Measurements from ENCODE around the gene CD46. TPM values are rescaled to one million over a fixed set of nuclear protein-coding genes. Genes with fewer than 3 reads are reported as not detected.

CD46 gene
- total RNA-seq, 1 donor from 2014 or later = 116 TPM

DNA sequence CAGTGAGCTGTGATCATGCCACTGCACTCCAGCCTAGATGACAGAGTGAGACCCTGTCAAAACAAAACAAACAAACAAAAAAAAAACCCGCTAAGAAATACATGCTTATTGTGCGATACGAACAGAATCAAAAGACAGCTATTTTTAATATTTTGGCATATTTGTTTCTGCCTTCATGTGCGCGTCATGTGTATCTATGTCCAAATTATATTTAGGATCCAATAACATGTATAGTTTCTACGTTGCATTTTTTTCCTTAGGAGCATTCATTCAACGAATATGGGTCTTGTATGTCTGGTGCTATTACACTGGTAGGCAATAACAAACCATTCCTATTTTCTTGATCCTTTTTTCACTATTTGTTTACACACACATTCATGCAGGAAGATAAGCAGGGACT lies 1.8 kb downstream of the CD46 start:
- Mint-ChIP-seq H3K27me3 (ENCODE audit: unreplicated experiment) (peaks cover 5% of the 10 kb centered on the region), H3K36me3 (ENCODE audit: low read depth, unreplicated experiment) (peaks cover 11% of the 10 kb centered on the region), H3K27ac (ENCODE audit: unreplicated experiment) (no peak overlapping the region), H3K9me3 (ENCODE audit: unreplicated experiment) (no peaks in the 10 kb centered on the region), H3K4me1 (ENCODE audit: unreplicated experiment) (peaks cover 42% of the 10 kb centered on the region), H3K4me3 (ENCODE audit: unreplicated experiment) (peak overlapping the region; percentile 100)
- no peak for DNase-seq (ENCODE audit: low spot score)
- TF ChIP-seq, protein P1, sequence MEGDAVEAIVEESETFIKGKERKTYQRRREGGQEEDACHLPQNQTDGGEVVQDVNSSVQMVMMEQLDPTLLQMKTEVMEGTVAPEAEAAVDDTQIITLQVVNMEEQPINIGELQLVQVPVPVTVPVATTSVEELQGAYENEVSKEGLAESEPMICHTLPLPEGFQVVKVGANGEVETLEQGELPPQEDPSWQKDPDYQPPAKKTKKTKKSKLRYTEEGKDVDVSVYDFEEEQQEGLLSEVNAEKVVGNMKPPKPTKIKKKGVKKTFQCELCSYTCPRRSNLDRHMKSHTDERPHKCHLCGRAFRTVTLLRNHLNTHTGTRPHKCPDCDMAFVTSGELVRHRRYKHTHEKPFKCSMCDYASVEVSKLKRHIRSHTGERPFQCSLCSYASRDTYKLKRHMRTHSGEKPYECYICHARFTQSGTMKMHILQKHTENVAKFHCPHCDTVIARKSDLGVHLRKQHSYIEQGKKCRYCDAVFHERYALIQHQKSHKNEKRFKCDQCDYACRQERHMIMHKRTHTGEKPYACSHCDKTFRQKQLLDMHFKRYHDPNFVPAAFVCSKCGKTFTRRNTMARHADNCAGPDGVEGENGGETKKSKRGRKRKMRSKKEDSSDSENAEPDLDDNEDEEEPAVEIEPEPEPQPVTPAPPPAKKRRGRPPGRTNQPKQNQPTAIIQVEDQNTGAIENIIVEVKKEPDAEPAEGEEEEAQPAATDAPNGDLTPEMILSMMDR (IDR thresholded peaks at IDR 0.05; ENCODE audit: unreplicated experiment) = no peak

DNA sequence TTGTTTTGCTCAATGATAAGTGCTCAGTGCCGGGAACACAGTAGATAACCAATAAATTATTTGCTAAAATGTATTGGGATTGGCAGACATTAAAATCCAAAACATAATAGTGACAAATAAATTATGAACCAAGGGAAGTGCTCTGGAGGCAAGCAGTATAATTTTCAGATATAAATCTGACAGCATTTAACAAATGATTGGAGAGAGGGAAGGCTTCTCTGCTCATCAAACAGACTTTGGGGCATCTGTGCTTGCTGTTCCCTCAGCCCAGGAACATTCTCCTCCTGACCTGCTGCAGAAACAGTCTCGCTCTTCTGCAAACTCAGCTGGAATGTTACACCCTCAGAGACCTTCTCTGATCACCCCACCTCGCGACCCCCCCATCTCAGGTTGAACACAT lies 2.2 kb downstream of the CD46 start:
- DNase-seq (ENCODE audit: low spot score) = no peak
- Mint-ChIP-seq H3K4me1 (ENCODE audit: unreplicated experiment) (peaks cover 40% of the 10 kb centered on the region), H3K27me3 (ENCODE audit: unreplicated experiment) (peaks cover 5% of the 10 kb centered on the region), H3K27ac (ENCODE audit: unreplicated experiment) (no peak overlapping the region), H3K4me3 (ENCODE audit: unreplicated experiment) (peak overlapping the region; percentile 100), H3K36me3 (ENCODE audit: low read depth, unreplicated experiment) (peaks cover 11% of the 10 kb centered on the region), H3K9me3 (ENCODE audit: unreplicated experiment) (no peaks in the 10 kb centered on the region)
- TF ChIP-seq, protein P1 (IDR thresholded peaks at IDR 0.05; ENCODE audit: unreplicated experiment) = no peak

DNA sequence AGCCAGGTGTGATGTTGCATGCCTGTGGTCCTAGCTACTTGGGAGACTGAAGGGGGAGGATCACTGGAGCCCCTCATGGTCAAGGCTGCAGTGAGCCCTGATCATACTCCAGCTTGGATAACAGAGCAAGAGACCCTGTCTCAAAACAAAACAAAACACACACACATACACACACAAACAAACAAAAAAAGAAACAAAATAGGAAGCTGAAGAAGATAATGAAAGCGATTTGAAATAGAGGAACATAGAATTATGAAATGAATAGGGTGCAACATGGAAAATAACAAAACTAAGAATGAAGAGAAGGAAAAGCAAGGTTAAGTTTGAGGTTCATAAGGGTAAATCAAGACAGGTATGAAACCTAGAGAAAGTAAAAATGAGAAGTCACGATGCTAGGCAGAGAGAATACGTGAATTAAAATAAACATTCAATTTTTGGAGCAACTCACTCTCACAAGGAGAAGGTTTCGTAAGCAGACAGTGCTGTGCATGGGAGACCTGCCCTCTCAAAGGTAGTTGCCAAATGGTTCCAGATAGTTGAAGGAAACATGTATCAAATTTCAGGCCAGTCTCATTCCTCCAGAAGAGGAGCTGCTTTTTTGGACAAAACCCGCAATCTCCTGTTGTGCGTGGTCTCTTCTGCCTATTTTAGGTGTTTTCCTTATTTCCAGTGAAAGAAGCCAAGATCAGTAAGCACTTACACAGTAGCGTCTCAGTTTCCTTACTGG lies 3.3 kb downstream of the CD46 start:
- TF ChIP-seq, protein P1 (IDR thresholded peaks at IDR 0.05; ENCODE audit: unreplicated experiment) = no peak
- Mint-ChIP-seq H3K36me3 (ENCODE audit: low read depth, unreplicated experiment) (peaks cover 14% of the 10 kb centered on the region), H3K9me3 (ENCODE audit: unreplicated experiment) (no peaks in the 10 kb centered on the region), H3K27ac (ENCODE audit: unreplicated experiment) (no peak overlapping the region), H3K27me3 (ENCODE audit: unreplicated experiment) (peaks cover 5% of the 10 kb centered on the region), H3K4me1 (ENCODE audit: unreplicated experiment) (peaks cover 38% of the 10 kb centered on the region), H3K4me3 (ENCODE audit: unreplicated experiment) (no peak overlapping the region)
- no peak for DNase-seq (ENCODE audit: low spot score)

DNA sequence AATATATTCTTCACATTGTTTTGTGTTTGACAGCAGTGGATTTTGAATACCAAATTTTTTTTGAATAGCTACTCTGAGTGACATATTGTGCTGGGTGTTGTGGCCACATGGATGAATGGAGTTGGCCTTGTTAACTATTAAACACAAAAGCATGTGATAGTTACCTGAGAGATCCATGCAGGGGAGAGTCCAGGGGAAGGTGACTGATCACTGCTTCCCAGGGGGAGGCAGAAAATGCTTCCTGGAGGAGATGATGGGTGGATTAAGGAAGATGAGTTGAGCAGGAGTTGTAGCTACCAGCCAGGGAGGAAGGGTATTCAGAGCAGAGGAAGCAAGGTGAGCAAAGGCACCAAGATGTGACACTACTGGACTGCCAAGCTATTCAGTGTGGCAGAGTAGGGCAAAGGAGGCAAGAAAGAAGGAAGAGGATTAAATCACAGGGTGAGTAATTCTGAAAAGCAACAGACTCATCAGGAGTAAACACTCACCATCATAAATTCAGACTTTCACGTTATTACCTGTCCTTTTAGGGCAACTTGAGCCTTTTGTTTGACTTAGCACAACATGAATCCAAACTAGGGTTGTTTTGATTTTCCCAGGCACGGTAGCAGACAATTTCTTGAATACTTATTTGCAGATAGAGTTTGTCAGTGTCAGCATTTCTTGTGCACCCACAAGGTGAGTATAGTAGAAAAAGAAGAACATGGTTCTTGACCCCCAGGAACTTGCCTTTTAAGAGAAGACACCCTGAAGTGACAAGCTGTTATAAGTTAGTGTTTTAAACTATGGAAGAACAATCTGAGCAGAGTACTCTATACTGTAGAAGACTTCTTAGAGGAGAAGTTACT lies 4.2 kb downstream of the CD46 start:
- no peaks in the 10 kb centered on the region for H3K9me3 Mint-ChIP-seq (ENCODE audit: unreplicated experiment)
- H3K4me3 Mint-ChIP-seq (ENCODE audit: unreplicated experiment) = no peak overlapping the region
- TF ChIP-seq, protein P1 (IDR thresholded peaks at IDR 0.05; ENCODE audit: unreplicated experiment) = no peak
- H3K4me1 Mint-ChIP-seq (ENCODE audit: unreplicated experiment) = peaks cover 35% of the 10 kb centered on the region
- H3K36me3 Mint-ChIP-seq (ENCODE audit: low read depth, unreplicated experiment) = peaks cover 19% of the 10 kb centered on the region
- no peak for DNase-seq (ENCODE audit: low spot score)
- no peak overlapping the region for H3K27ac Mint-ChIP-seq (ENCODE audit: unreplicated experiment)
- peaks cover 5% of the 10 kb centered on the region for H3K27me3 Mint-ChIP-seq (ENCODE audit: unreplicated experiment)

GRCh38 chr1:207762622-207763021 lies 10.8 kb downstream of the CD46 start:
- Mint-ChIP-seq H3K27me3 (ENCODE audit: unreplicated experiment) (peaks cover 1% of the 10 kb centered on the region), H3K27ac (ENCODE audit: unreplicated experiment) (no peak overlapping the region), H3K36me3 (ENCODE audit: low read depth, unreplicated experiment) (peaks cover 43% of the 10 kb centered on the region), H3K4me1 (ENCODE audit: unreplicated experiment) (peaks cover 2% of the 10 kb centered on the region), H3K4me3 (ENCODE audit: unreplicated experiment) (no peak overlapping the region), H3K9me3 (ENCODE audit: unreplicated experiment) (no peaks in the 10 kb centered on the region)
- TF ChIP-seq, protein P1 (IDR thresholded peaks at IDR 0.05; ENCODE audit: unreplicated experiment) = no peak
- DNase-seq (ENCODE audit: low spot score) = no peak

Data from endothelial cell (in vitro differentiated cells).